Parathyroid adenoma (tissue), 2 donors: ENCODE measurements around the gene AFF3.

ENCODE experiments used
- H2AFZ ChIP-seq: fragments of 300-600 bp; sonication (generic); one replicate; pipeline ENCODE4 v1.7.0; 2017; ENCODE audit warnings: antibody characterized with exemption, mild to moderate bottlenecking
- H3K27ac ChIP-seq: fragments of 300-600 bp; sonication (generic); one replicate; pipeline ENCODE4 v1.7.0; 2017
- H3K27me3 ChIP-seq: fragments of 300-600 bp; sonication (generic); one replicate; pipeline ENCODE4 v1.7.0; 2017; ENCODE audit warnings: low read length; ENCODE audit not compliant: control insufficient read depth, insufficient read depth
- H3K36me3 ChIP-seq: fragments of 300-600 bp; sonication (generic); one replicate; pipeline ENCODE4 v1.7.0; 2017; ENCODE audit warnings: low read length; ENCODE audit not compliant: control insufficient read depth, insufficient read depth
- H3K4me1 ChIP-seq: fragments of 300-600 bp; sonication (generic); one replicate; pipeline ENCODE4 v1.7.0; 2017; ENCODE audit warnings: control low read depth
- H3K4me2 ChIP-seq: fragments of 300-600 bp; sonication (generic); one replicate; pipeline ENCODE4 v1.7.0; 2017; ENCODE audit warnings: low read length
- H3K4me3 ChIP-seq: fragments of 300-600 bp; sonication (generic); one replicate; pipeline ENCODE4 v1.7.0; 2017; ENCODE audit warnings: low read depth, low read length
- H3K79me2 ChIP-seq: fragments of 300-600 bp; sonication (generic); one replicate; pipeline ENCODE4 v1.7.0; 2017; ENCODE audit warnings: control low read depth
- H3K9ac ChIP-seq: fragments of 300-600 bp; sonication (generic); one replicate; pipeline ENCODE4 v1.7.0; 2017; ENCODE audit warnings: mild to moderate bottlenecking
- H3K9me3 ChIP-seq: fragments of 300-600 bp; sonication (generic); one replicate; pipeline ENCODE4 v1.7.0; 2017; ENCODE audit warnings: low read length; ENCODE audit not compliant: control insufficient read depth
- CTCF ChIP-seq: fragments of 300-600 bp; sonication (generic); IDR thresholded peaks from one replicate; pipeline ENCODE4 v1.7.0; 2017; ENCODE audit warnings: antibody characterized with exemption, mild to moderate bottlenecking
- donor health status: primary hyperparathyroidism.

Gene AFF3

GRCh38 chr2:99865818-99866676 is 276.3 kb downstream of the AFF3 start:
- Histone ChIP-seq H3K27me3 (no peaks in the 10 kb centered on the region), H2AFZ (no peak overlapping the region), H3K4me2 (no peak overlapping the region), H3K4me1 (no peaks in the 10 kb centered on the region), H3K79me2 (no peaks in the 10 kb centered on the region), H3K36me3 (no peaks in the 10 kb centered on the region), H3K4me3 (no peak overlapping the region), H3K9me3 (no peaks in the 10 kb centered on the region), H3K27ac (no peak overlapping the region), H3K9ac (no peak overlapping the region)
- TF ChIP-seq CTCF = no peak

GRCh38 chr2:99864561-99865553 is 277.5 kb downstream of the AFF3 start:
- no peak overlapping the region for H2AFZ ChIP-seq
- no peak for TF ChIP-seq CTCF
- H3K4me2 ChIP-seq = no peak overlapping the region
- H3K4me1 ChIP-seq = no peaks in the 10 kb centered on the region
- H3K4me3 ChIP-seq = no peak overlapping the region
- no peaks in the 10 kb centered on the region for H3K9me3 ChIP-seq
- no peak overlapping the region for H3K9ac ChIP-seq
- H3K27ac ChIP-seq = no peak overlapping the region
- H3K36me3 ChIP-seq = no peaks in the 10 kb centered on the region
- H3K27me3 ChIP-seq = no peaks in the 10 kb centered on the region
- H3K79me2 ChIP-seq = no peaks in the 10 kb centered on the region

GRCh38 chr2:99863903-99864270 is 278.5 kb downstream of the AFF3 start:
- Histone ChIP-seq H3K9me3 (no peaks in the 10 kb centered on the region), H3K27me3 (no peaks in the 10 kb centered on the region), H3K4me1 (no peaks in the 10 kb centered on the region), H3K79me2 (no peaks in the 10 kb centered on the region), H3K4me3 (no peak overlapping the region), H3K9ac (no peak overlapping the region), H3K36me3 (no peaks in the 10 kb centered on the region), H3K4me2 (no peak overlapping the region), H2AFZ (no peak overlapping the region), H3K27ac (no peak overlapping the region)
- TF ChIP-seq CTCF = no peak

GRCh38 chr2:99863236-99863902 is 279.0 kb downstream of the AFF3 start:
- Histone ChIP-seq H3K27ac (no peak overlapping the region), H3K4me1 (no peaks in the 10 kb centered on the region), H3K9me3 (no peaks in the 10 kb centered on the region), H2AFZ (no peak overlapping the region), H3K27me3 (no peaks in the 10 kb centered on the region), H3K4me2 (no peak overlapping the region), H3K36me3 (no peaks in the 10 kb centered on the region), H3K79me2 (no peaks in the 10 kb centered on the region), H3K4me3 (no peak overlapping the region), H3K9ac (no peak overlapping the region)
- no peak for TF ChIP-seq CTCF
